Cardiac fibroblast (primary cell): ENCODE results near the gene TBC1D17.
A peak's percentile ranks its signal among the peaks of the same experiment; 100 is the strongest.

Experiments used
- DNase-seq, 2 donors: peaks; one replicate each; pipeline versions ENCODE4 v3.0.0 to v3.0.0-alpha.2; 2010; ENCODE audit warnings: low read depth in 2 of 2
- H3K4me3 ChIP-seq, 2 donors: replicated peaks in 1 of 2; 1 replicate in 1 of 2; 2 replicates in 1 of 2; pipeline ENCODE4 v1.5.1; 2011; ENCODE audit warnings: low read depth in 2 of 2, low read length in 2 of 2, mild to moderate bottlenecking in 2 of 2, moderate library complexity in 1 of 2
- CTCF ChIP-seq: IDR thresholded peaks from one replicate; pipeline ENCODE4 v1.5.1; 2011; ENCODE audit warnings: low read depth, mild to moderate bottlenecking, low read length, inconsistent platforms

The TBC1D17 gene

GRCh38 chr19:49906879-49907564 is 29.5 kb downstream of the TBC1D17 start:
- DNase-seq: no peak
- H3K4me3 ChIP-seq: no peak overlapping the region
- TF ChIP-seq CTCF: no peak

DNA sequence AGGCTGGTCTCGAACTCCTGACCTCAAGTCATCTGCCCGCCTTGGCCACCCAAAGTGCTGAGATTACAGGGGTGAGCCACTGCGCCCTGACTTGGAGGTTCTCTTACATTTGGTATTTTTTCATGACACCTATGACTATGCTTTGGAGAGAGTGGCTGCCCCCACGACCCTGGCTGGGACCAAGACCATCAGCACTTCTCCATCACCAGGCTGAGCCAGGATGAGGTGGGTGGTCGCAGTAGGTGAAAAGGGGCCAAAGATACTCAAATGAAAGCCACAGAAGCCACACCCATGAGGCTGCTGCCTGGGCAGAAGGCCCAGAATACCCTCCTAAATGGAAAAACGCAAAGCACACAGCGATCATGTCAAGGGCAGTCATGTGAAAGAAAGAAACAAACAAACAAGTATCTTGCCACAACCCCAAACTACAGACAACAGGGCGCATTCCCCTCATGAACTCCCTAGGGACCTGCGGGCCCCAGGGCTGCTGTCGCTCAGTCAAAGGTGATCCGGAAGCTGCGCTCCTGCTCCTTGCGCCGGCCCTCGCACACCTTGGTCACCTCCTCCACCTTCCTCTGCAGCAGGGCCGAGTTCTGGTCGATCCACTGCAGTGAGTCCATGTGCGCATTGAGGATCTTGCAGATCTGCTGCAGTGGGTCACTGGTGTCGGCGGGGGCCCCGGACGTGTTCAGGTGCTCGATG is 30.4 kb downstream of the TBC1D17 start:
- DNase-seq: no peak
- TF ChIP-seq CTCF: no peak
- no peak overlapping the region for H3K4me3 ChIP-seq

DNA sequence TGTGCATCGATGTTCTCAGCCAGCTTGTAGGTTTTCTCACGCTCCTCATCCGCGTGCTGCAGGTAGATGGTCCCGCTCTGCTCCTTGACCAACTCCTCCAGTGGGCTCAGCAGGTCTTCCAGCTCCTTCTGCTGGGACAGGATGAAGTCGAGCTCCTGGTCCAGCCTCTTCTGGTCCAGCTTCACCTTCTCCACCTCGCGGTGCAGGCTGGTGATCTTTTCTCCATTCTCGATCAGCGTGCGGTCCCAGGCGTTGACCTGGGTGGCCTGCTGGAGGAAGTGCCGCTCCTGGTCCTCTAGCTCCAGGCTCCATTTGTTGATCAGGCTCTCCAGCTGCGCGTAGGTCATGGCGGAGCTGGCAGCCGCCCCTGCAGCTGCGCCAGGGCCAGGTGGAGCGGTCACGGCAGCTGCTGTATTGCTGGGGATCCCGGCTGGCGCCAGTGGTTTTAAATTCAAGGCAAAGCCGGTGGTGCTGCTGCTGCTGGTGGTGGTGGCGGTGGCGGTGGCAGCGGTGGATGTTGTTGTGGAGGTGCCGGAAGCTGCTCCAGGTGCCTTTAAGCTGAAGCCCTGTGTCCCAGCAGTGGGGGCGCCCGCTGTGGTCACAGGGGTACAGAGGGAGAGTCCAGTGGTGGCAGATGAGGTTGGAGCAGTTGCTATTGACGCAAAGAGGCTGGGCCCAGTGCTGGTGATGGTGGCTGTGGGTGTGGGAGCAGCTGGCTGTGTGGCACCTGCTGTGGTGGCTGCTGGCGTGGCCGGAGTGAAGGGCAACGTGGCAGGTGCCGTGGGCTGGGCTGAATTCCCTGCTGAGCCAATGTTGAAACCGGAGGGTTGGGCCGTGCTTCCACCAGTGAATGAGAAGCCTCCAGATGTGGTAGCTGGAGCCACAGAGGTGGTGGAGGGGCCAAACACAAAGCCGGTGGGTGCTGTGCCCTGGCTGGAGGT is 31.2 kb downstream of the TBC1D17 start:
- TF ChIP-seq CTCF: no peak
- DNase-seq: no peak
- H3K4me3 ChIP-seq: no peak overlapping the region

DNA sequence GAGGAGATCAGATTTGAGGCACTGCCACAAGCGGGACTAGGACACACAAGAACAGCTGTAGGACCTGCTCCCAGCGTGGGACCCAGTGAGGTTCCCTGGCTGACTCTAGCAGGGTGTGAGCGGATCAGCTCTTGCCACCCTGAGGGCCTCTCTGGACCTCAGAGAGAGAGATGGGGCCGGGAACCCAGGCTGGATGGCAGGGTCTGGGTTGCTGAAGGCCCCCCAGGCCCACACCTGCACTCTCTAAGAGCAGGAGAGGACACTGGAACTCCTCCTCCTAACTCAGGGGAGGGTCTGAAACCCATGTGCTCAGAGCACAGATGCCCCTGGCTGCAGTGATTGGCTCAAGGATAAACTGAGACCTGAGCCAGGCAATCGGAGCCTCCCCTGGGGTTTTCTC is 32.7 kb downstream of the TBC1D17 start:
- DNase-seq: no peak
- TF ChIP-seq CTCF: no peak

DNA sequence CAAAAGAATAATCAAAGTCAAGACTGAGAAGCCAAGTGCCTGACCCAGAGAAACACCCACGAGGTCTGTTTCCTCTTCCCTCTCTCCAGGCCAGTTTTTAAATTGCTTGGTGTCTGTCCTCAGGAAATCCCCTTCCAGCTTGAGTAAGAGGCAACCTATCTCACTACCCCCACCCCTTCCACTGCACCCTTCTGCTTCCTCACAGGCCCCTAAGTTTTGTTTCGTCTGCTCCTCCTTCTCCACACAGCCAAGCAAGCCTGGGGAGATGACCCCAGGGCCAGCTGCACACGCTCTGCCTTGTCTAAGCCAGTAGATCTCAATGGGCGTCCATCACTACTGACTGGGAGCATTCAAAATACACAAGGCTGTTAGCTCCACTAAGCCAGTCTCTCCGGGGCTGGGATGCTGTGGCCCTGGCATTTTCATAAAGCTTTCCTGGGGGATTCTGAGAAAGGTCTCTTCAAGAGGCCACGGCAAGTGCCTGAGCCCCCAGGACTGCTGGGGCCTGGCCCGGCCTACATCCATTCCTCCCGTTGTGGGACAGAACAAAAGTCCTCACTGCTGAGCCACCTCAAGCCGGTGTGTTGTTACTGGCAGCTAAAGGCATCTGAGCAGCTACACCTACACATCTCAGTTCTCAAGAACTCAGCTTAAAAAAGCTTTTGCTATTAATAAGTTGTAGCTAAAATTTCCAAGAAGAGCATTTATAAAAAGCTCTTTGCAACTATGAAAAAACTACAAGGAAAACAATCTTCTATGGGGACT is 34.1 kb downstream of the TBC1D17 start:
- no peak for TF ChIP-seq CTCF
- DNase-seq: peak in 1 of 2 donors; percentile 20
- H3K4me3 ChIP-seq: no peak overlapping the region

More for the DNA sequence above, 32.7 kb downstream of the TBC1D17 start:
- no peak overlapping the region for H3K4me3 ChIP-seq
